LHCN-M2 (cell line): Measurements from ENCODE around the gene SLC26A1. TPM values are rescaled to one million over a fixed set of nuclear protein-coding genes. Genes with fewer than 3 reads are reported as not detected.
A peak's percentile ranks its signal among the peaks of the same experiment; 100 is the strongest.

Experiments
- DNase-seq: peaks from one replicate; pipeline ENCODE4 v3.0.0-alpha.2; 2012; ENCODE audit warnings: low read depth
- total RNA-seq: library from RNA; depleted of rRNA; stranded (reverse); fragments of >200 nt; gene quantifications from 2 replicates; pipeline ENCODE4 v1.2.3, GENCODE V29; 2014

The SLC26A1 gene
- total RNA-seq, 1 experiment from 2014 or later: not detected

DNA sequence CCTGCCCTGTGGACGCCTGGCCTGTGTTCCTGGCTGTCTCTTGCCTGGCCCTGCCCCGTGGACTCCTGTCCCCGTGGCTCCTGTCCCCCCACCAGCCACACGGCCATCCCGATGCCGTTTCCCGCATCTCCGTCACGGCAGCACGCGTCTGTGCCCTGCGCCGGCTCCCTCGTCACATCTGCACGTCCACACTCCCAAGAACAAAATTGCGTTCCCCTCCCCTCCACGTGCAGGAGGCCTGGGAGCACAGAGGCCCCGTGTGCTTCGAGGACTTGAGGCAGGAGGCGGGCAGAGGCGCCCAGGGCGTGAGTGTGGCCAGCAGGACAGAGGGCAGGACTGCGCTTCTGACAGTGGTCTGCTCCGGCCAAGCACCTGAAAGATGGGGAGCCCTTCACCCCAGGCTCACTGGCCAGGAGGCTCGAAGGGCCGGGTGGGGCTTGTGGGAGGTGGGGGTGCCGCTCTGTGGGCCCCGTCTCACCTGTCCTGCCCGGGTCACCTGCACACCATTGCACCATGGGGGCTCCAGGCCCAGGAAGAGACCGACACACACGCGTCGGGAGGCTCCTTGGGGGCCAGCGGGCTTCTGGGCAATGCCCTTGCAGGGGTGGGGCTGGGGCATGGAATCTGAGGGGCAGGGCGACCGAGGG lies 35.5 kb upstream of the SLC26A1 start:
- no peak for DNase-seq

DNA sequence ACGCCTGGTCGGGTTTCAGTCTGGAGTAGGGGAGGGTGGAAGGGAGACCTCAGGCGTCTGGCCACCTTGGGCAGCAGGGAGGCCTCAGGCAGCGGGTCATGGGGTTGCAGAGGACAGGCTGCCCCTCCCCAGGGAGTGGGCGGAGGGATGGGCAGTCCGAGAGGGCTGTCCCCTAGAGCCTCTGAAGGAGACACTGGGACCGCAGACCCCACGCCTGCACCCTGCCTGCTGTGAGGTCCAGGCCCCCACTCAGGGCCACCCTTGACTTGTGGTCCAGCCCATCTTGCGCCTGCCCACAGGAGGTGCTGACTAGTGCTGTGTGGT lies 34.7 kb upstream of the SLC26A1 start:
- no peak for DNase-seq

DNA sequence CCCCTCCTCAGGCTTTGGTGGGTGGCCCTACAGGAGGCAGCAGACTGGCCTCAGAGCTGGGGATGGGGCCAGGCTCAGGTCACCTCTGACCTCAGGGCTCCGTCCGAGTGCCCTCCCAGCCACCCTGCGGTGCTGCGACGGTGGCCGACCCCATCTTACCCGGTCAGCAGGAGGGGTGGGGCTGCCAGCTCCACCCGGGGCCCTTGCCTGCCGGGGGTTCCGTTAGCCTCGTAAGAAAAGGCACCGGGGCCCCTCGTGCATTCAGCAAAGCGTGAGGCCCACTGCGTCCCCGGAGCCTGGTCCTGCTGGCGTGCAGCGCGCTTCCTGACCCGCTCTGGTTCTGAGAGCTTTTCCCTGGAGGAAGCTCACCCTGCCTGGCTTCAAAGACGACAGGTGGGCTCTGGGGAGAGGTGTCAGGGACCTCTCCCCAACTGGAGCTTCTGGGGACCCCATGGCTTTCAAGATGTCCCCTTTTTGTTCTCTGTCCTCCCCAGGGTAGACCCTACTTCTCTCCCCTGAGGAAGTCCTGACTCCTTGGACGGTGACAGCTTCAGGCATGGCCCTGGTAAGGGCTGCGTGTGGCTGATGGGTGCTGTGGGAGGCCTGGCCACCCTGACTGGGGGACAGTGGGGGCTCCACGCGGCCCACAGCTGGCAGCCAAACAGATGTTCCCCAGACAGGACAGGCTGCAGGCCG lies 34.2 kb upstream of the SLC26A1 start:
- DNase-seq: no peak

DNA sequence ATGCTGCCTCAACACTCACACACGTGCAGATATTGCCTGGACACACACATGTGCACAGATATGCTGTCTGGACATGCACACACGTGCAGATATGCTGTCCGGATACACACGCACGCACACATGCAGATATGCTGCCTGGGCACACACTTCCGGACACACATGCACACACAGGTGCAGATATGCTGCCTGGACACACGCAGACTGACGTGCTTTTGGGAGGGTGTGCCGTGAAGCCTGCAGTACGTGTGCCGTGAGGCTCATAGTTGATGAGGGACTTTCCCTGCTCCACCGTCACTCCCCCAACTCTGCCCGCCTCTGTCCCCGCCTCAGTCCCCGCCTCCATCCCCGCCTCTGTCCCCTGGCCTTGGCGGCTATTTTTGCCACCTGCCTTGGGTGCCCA lies 32.9 kb upstream of the SLC26A1 start:
- no peak for DNase-seq

- DNase-seq: no peak
Observed at GRCh38 chr4:1024882-1025545, 31.8 kb upstream of the SLC26A1 start.

DNA sequence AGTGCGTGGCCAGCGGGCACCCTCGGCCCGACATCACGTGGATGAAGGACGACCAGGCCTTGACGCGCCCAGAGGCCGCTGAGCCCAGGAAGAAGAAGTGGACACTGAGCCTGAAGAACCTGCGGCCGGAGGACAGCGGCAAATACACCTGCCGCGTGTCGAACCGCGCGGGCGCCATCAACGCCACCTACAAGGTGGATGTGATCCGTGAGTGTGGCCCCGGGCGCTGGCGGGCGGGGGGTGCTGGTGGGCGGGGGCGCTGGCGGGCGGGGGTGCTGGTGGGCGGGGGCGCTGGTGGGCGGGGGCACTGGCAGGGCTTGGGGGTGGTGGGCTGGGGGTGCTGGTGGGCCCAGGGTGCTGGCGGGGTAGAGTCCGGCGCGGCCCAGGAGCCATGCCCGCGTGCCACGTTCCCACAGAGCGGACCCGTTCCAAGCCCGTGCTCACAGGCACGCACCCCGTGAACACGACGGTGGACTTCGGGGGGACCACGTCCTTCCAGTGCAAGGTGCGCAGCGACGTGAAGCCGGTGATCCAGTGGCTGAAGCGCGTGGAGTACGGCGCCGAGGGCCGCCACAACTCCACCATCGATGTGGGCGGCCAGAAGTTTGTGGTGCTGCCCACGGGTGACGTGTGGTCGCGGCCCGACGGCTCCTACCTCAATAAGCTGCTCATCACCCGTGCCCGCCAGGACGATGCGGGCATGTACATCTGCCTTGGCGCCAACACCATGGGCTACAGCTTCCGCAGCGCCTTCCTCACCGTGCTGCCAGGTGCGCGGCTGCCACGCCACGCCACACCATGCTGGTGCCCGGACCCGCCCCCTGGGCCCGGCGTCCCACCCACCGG lies 30.9 kb upstream of the SLC26A1 start:
- DNase-seq: no peak

- DNase-seq: no peak
Observed at GRCh38 chr4:1023075-1023640, 30.0 kb upstream of the SLC26A1 start.

DNA sequence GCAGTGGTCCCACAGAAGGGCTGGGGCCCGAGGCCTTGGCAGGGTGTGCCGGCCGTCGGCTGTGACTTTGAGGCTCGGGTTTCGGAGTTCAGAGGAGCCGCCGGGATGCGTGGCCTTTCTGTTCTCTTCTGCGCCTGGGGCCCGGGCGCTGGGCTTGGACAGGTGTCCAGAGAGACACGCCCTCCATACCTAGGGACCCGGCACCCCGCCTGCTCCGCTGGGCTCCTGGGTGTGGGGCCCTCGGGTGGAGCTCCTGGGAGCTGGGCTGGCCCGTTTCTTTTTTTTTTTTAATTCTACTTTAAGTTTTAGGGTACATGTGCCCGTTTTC lies 29.5 kb upstream of the SLC26A1 start:
- DNase-seq: no peak

- no peak for DNase-seq
Observed at GRCh38 chr4:1022051-1022738, 29.0 kb upstream of the SLC26A1 start.

DNA sequence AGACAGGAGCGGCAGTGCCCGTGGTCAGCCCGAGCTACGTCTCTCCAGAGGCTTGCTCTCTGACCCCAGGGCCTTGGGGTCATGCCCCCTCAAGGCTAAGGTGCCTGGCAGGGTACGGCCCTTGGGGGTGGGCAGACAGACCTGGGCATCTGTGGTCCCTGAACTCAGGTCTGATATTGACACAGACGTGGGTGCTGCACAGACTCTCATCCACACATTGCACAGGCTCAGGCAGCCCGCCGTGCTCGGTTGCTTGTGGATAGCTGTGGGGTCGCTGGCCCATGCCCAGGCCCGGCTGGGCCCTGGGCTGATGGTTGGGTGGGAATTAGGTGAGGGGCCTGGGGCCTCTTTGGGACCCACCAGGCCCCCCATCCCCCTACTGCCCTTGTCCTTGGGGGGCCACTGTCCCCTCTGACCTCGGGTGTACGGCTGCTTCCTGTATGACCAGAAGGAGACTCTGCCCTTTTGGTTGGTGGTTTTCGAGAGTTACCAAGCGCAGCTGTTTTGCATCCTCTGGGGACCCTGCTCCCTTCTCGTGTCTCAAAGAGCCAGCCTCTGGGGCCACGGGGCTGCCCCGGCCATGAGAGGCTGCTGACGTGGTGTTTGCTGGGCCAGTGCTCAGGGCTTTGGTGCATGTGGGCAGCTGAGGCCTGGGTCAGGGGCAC lies 28.3 kb upstream of the SLC26A1 start:
- DNase-seq: peak; percentile 61

DNA sequence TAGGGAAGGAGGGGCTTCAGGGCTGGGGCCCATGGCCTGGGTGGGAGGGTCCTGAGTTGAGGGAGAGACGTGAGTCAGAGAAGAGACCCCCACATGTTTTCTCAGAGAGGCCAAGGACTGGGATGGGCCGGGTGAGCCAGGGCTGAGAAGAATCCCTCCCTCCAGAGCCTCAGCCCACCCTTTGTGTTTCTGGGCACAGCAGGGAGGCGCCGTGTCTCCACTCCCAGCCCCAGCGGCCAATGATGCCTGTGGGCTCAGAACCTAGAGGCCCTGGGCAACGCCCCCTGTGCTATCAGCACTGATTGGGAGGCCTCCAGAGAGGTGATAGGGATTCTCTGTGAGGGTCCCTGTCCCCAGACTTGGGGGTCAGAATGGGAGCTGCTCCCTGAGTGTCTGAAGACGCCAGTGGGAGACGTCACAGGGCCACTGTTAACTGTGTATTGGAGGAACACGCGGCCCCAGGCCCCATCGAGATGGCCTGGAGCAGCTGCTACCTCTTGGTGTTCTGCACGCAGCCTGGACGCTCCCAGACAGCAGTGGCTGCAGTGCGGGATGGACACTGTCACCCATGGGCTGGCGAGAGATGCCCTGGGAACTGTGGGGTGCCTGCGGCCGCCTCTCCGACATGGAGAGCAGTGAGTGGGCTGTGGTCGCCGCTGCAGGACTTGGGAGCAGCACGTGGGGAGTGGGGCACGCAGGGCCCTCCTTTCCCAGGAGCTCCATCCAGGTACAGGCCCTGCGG lies 26.7 kb upstream of the SLC26A1 start:
- DNase-seq: no peak

DNA sequence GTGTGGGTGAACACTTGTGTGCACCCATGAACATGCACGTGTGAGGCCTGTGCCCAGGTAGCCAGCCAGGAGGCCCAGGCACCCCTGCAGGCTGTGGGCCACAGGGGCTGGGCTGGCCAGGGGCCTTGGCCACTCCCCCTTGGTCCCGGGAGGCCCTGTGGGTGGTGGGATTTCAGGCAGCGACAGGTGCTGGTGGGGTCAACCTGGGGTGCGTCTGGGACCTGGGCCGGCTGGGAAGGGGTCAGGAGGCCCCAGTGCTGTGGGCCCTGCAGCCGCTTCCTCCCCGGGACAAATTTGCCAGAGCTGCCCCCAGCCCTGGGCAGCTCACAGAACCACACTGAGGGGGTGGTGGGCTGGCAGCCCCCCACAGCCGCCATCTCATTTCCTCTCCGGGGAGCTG lies 26.1 kb upstream of the SLC26A1 start:
- DNase-seq: no peak

GRCh38 chr4:1018147-1019020 lies 25.2 kb upstream of the SLC26A1 start:
- DNase-seq: no peak

DNA sequence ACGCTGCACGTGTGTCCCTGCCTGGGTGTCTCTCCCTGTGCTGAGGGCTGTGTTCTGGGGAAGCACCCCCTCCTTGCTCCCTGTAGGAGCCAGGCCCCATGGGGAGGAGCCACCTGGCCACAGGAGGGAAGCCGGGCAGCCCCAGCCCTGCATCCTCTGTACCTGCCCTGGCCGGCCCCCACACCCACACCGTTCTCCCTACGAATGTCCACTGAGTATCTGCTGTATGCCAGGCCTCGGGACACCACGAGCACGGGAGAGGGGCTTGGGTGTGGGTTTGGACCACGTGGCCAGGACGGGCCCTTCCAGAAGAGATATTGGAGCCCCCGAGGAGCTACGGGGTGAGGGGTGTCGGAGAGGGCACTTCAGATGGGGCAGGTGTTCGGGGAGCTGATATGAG lies 24.5 kb upstream of the SLC26A1 start:
- no peak for DNase-seq

GRCh38 chr4:1017211-1017610 lies 24.0 kb upstream of the SLC26A1 start:
- DNase-seq: no peak

- no peak for DNase-seq
Observed at GRCh38 chr4:1015746-1016145, 22.5 kb upstream of the SLC26A1 start.

DNA sequence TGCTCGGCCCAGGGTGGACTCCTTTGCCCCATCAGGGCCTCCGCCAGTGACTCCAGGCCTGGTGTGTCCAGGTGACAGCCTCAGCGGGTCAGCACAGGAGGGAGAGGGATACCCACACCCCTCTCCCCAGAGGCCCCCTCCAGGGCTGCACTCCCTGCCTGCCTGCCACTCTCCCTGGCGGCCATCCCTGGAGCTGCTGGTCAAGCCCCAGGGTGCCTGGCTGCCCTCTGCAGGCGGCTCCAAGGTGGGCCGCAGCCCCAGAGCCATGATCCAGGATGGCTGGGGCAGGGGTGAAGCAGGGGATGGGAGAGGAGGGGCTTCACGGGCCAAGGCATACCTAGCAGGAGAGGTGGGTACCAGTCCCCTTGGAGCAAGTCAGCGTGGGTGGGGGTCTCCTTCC lies 22.0 kb upstream of the SLC26A1 start:
- no peak for DNase-seq

DNA sequence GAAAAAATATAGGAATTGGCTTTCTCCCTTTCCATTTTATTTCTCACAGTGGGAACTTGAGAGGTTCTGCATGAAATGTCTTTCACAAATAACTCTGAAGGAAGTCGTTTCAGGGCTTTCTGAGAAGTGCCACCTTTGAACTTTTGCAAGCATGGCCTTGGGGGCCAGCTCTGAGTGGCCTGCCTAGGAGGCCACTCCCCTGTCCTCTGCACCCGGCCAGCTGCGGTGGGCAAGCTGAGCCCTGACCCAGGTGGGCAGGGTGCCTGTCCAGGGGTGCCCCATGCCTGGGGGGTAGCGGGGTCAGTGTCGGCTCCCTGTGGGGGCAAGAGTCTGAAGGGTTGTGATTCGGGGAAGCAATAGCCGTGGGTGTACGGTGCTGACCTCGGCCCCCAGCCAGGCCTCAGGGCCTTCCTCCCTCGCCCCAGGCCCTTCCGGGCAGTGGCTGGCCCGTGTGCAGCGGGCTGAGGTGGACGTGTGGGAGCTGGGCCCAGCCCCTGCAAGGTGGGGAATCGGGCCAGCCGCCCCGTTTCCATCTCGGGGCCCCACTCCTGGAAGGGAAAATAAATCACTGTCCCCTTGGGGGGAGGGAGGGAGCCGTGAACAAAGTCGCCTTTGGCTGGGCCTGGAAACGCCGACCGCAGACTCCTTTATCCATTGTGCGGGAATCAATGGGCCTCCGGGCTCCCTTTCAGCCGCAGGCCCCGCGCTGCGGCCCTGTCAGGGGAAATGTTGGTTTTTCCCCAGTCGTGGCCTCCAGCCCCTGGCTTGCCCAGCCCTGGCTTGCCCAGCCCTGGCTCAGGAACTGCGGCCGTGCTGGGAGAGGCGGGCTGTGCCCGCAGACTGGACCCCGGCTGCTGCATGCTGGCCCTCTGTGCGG lies 21.3 kb upstream of the SLC26A1 start:
- DNase-seq: no peak
